SK-N-MC (cell line): ENCODE results near the gene EYA3.

Source experiments
- EZH2 ChIP-seq: fragments of 200-600 bp; sonication (generic); IDR thresholded peaks from one replicate; pipeline ENCODE4 v1.6.1; 2017; ENCODE audit warnings: antibody characterized with exemption
- FOXP2 ChIP-seq: optimal IDR thresholded peaks from 2 replicates; pipeline ENCODE3; 2011; ENCODE audit warnings: mild to moderate bottlenecking, moderate library complexity; ENCODE audit not compliant: insufficient read depth; ENCODE audit errors: extremely low read length, control extremely low read depth
- POLR2AphosphoS5 ChIP-seq: IDR thresholded peaks from 2 replicates; pipeline ENCODE4 v1.6.1; 2012; ENCODE audit warnings: mild to moderate bottlenecking, low read depth, low read length, borderline replicate concordance

DNA sequence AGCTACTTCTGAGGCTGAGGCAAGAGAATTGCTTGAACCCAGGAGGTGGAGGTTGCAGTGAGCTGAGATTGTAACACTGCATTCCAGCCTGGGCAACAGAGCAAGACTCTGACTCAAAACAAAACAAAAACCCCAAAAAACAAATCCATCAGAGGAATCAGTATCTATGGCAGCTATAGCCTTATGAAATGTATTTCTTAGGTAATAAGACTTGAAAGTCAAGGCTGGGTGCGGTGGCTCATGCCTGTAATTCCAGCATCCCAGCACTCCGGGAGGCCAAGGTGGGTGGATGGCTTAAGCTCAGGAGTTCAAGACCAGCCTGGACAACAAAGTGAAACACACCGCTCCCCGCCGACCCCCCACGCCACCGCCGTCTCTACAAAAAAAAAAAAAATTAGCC, 31.1 kb upstream of the EYA3 start:
- no peak for TF ChIP-seq EZH2
- TF ChIP-seq FOXP2, result no peak
- TF ChIP-seq POLR2AphosphoS5, result no peak
